MM.1S (cell line): Measurements from ENCODE around the gene FAM120B.

Experiments used
- DNase-seq: peaks from one replicate; pipeline ENCODE4 v3.0.0-alpha.2; 2015
- H2AFZ ChIP-seq: fragments of 300-600 bp; sonication (generic); 2 replicates; pipeline ENCODE4 v1.6.0; 2016; ENCODE audit warnings: antibody characterized with exemption, low read length
- H3F3A ChIP-seq: fragments of 300-600 bp; sonication (generic); 2 replicates; pipeline ENCODE4 v1.6.1; 2016; ENCODE audit warnings: mild to moderate bottlenecking, antibody characterized with exemption, low read length, moderate library complexity, mixed read lengths; ENCODE audit not compliant: insufficient read depth
- H3K27ac ChIP-seq: fragments of 300-600 bp; sonication (generic); 2 replicates; pipeline ENCODE4 v1.5.1; 2016; ENCODE audit warnings: mild to moderate bottlenecking, low read length
- H3K27me3 ChIP-seq: fragments of 300-600 bp; sonication (generic); replicated peaks from 2 replicates; pipeline ENCODE4 v1.6.0; 2016; ENCODE audit warnings: low read length; ENCODE audit not compliant: insufficient read depth
- H3K36me3 ChIP-seq: fragments of 300-600 bp; sonication (generic); replicated peaks from 2 replicates; pipeline ENCODE4 v1.6.1; 2016; ENCODE audit warnings: mild to moderate bottlenecking, low read length, mixed read lengths; ENCODE audit not compliant: insufficient read depth
- H3K4me1 ChIP-seq: fragments of 300-600 bp; sonication (generic); 2 replicates; pipeline ENCODE4 v1.6.1; 2016; ENCODE audit warnings: low read length, mixed read lengths
- H3K4me2 ChIP-seq: fragments of 300-600 bp; sonication (generic); 2 replicates; pipeline ENCODE4 v1.6.0; 2016; ENCODE audit warnings: low read depth, low read length
- H3K4me3 ChIP-seq: fragments of 300-600 bp; sonication (generic); 2 replicates; pipeline ENCODE4 v1.5.1; 2016; ENCODE audit warnings: low read length, mixed read lengths
- H3K79me2 ChIP-seq: fragments of 300-600 bp; sonication (generic); 2 replicates; pipeline ENCODE4 v1.6.1; 2016; ENCODE audit warnings: mixed run types, low read length, mixed read lengths
- H3K9ac ChIP-seq: fragments of 300-600 bp; sonication (generic); 2 replicates; pipeline ENCODE4 v1.6.1; 2016; ENCODE audit warnings: low read length, mixed read lengths
- H3K9me2 ChIP-seq: fragments of 300-600 bp; sonication (generic); replicated peaks from 2 replicates; pipeline ENCODE4 v1.6.1; 2016; ENCODE audit warnings: mild to moderate bottlenecking, low read length, mixed read lengths; ENCODE audit not compliant: insufficient read depth
- H3K9me3 ChIP-seq: fragments of 300-600 bp; sonication (generic); replicated peaks from 2 replicates; pipeline ENCODE4 v1.6.1; 2016; ENCODE audit warnings: mild to moderate bottlenecking, low read length, mixed read lengths; ENCODE audit not compliant: insufficient read depth
- H4K20me1 ChIP-seq: fragments of 300-600 bp; sonication (generic); 2 replicates; pipeline ENCODE4 v1.6.1; 2016; ENCODE audit warnings: mild to moderate bottlenecking, low read length, moderate library complexity, mixed read lengths; ENCODE audit not compliant: insufficient read depth
- CTCF ChIP-seq: fragments of 300-600 bp; sonication (generic); IDR thresholded peaks from 2 replicates; pipeline ENCODE4 v1.5.1; 2016; ENCODE audit warnings: antibody characterized with exemption, low read length, mixed read lengths
- EZH2 ChIP-seq: fragments of 300-600 bp; sonication (generic); optimal IDR thresholded peaks from 2 replicates; pipeline ENCODE3; 2017; ENCODE audit warnings: low read depth, mild to moderate bottlenecking, antibody characterized with exemption, low read length, mixed read lengths
- EZH2phosphoT487 ChIP-seq: fragments of 300-600 bp; sonication (generic); IDR thresholded peaks from 2 replicates; pipeline ENCODE4 v1.6.1; 2018; ENCODE audit warnings: antibody characterized with exemption, low read length

Gene FAM120B

GRCh38 chr6:170284866-170285469 is 21.6 kb upstream of the FAM120B start:
- no peaks in the 10 kb centered on the region for H3F3A ChIP-seq
- no peaks in the 10 kb centered on the region for H3K9me3 ChIP-seq
- no peak for DNase-seq
- no peaks in the 10 kb centered on the region for H4K20me1 ChIP-seq
- H3K9ac ChIP-seq: no peak overlapping the region
- no peaks in the 10 kb centered on the region for H3K9me2 ChIP-seq
- no peak overlapping the region for H2AFZ ChIP-seq
- peaks cover 35% of the 10 kb centered on the region for H3K27me3 ChIP-seq
- no peaks in the 10 kb centered on the region for H3K4me1 ChIP-seq
- no peaks in the 10 kb centered on the region for H3K79me2 ChIP-seq
- no peak overlapping the region for H3K4me3 ChIP-seq
- no peak overlapping the region for H3K4me2 ChIP-seq
- TF ChIP-seq EZH2phosphoT487: no peak
- TF ChIP-seq CTCF: no peak
- TF ChIP-seq EZH2: no peak
- no peaks in the 10 kb centered on the region for H3K36me3 ChIP-seq
- no peak overlapping the region for H3K27ac ChIP-seq

DNA sequence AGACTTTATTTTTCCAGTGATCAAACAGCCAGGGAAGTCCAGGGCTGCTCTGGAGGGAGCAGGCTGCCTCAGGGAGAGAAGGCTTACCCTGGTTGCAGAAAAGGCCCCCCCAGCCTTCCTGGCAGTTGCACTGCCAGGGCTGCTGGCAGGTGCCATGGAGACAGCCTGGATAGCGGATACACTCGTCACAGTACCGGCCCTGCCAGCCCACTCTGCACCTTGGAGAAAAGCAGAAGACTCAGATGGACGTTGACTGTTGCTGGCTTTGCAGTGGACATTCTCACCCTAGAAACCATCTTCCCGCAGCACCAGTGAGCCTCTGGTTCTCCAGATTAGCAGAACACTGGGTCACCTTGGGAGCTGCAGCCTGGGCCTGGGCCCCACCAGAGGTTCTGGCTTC is 21.1 kb upstream of the FAM120B start:
- Histone ChIP-seq H3K27me3 (peaks cover 34% of the 10 kb centered on the region), H3K4me2 (no peak overlapping the region), H3K36me3 (no peaks in the 10 kb centered on the region), H4K20me1 (no peaks in the 10 kb centered on the region), H2AFZ (no peak overlapping the region), H3K4me1 (no peaks in the 10 kb centered on the region), H3K79me2 (no peaks in the 10 kb centered on the region), H3K9ac (no peak overlapping the region), H3K9me2 (no peaks in the 10 kb centered on the region), H3F3A (no peaks in the 10 kb centered on the region), H3K9me3 (no peaks in the 10 kb centered on the region), H3K4me3 (no peak overlapping the region), H3K27ac (no peak overlapping the region)
- no peak for TF ChIP-seq EZH2phosphoT487
- no peak for DNase-seq

GRCh38 chr6:170286246-170286933 is 20.2 kb upstream of the FAM120B start:
- no peak overlapping the region for H3K9ac ChIP-seq
- no peak overlapping the region for H3K27ac ChIP-seq
- H3K27me3 ChIP-seq: peaks cover 35% of the 10 kb centered on the region
- no peak overlapping the region for H2AFZ ChIP-seq
- H3K36me3 ChIP-seq: no peaks in the 10 kb centered on the region
- no peak for DNase-seq
- H3K9me3 ChIP-seq: no peaks in the 10 kb centered on the region
- no peaks in the 10 kb centered on the region for H3K4me1 ChIP-seq
- H3K79me2 ChIP-seq: no peaks in the 10 kb centered on the region
- no peaks in the 10 kb centered on the region for H4K20me1 ChIP-seq
- TF ChIP-seq EZH2phosphoT487 (no peak), CTCF (no peak), EZH2 (no peak)
- no peak overlapping the region for H3K4me2 ChIP-seq
- no peaks in the 10 kb centered on the region for H3F3A ChIP-seq
- no peak overlapping the region for H3K4me3 ChIP-seq
- no peaks in the 10 kb centered on the region for H3K9me2 ChIP-seq

DNA sequence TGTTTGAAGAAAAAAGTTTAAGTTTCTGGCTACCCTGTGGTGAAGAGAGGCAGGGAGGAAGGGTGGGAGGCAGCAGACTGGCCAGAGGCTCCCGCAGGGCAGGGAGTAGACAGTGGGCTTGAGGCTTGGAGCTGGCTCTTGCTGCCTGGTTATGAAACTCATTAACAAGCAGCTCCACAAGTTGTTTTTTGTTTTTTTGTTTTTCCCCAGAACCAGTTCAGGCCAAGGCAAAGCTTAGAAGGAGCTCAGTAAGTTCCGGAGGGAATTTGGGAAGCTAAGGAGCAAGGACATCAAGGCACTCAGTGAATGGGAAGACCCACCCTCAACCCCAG is 19.7 kb upstream of the FAM120B start:
- H4K20me1 ChIP-seq: no peaks in the 10 kb centered on the region
- no peak overlapping the region for H3K4me2 ChIP-seq
- no peaks in the 10 kb centered on the region for H3K36me3 ChIP-seq
- no peak overlapping the region for H2AFZ ChIP-seq
- DNase-seq: no peak
- TF ChIP-seq EZH2phosphoT487: no peak
- no peak for TF ChIP-seq CTCF
- TF ChIP-seq EZH2: no peak
- no peak overlapping the region for H3K27ac ChIP-seq
- H3K9me2 ChIP-seq: no peaks in the 10 kb centered on the region
- peaks cover 39% of the 10 kb centered on the region for H3K27me3 ChIP-seq
- H3K4me1 ChIP-seq: no peaks in the 10 kb centered on the region
- no peak overlapping the region for H3K4me3 ChIP-seq
- no peaks in the 10 kb centered on the region for H3K79me2 ChIP-seq
- H3F3A ChIP-seq: no peaks in the 10 kb centered on the region
- no peak overlapping the region for H3K9ac ChIP-seq
- H3K9me3 ChIP-seq: no peaks in the 10 kb centered on the region
